LHCN-M2 (cell line): Measurements from ENCODE around the gene ESYT3. TPM values are rescaled to one million over a fixed set of nuclear protein-coding genes. Genes with fewer than 3 reads are reported as not detected.
"Not testable (repeated sequence)": the region's sequence is repeated elsewhere in the genome, so short reads cannot be mapped to it uniquely, and the experiment has no call there.

Source experiments
- DNase-seq: peaks from one replicate; pipeline ENCODE4 v3.0.0-alpha.2; 2012; ENCODE audit warnings: low read depth
- total RNA-seq: library from RNA; depleted of rRNA; stranded (reverse); fragments of >200 nt; gene quantifications from 2 replicates; pipeline ENCODE4 v1.2.3, GENCODE V29; 2014

Gene ESYT3
- total RNA-seq, 1 experiment from 2014 or later = 1.0 TPM

DNA sequence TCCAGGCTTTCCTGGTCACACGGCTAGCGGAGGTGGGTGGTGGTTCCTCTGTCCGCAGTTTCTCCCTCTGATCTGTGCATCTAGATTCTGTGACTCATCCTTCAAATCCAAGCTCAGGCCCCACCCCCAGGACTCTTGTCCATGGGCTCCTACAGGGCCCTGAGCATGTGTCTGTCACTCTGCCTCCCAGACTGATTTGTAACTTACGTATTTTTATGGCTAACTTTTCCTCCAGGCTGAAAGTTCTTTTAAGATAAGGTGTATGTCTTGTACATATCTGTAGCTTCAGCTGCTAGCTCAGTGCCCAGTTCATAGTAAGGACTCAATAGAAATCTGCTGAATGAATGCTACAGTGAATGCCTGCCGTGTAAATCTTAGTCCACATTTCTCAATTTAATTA lies 8.0 kb downstream of the ESYT3 start:
- peak; percentile 51 for DNase-seq

DNA sequence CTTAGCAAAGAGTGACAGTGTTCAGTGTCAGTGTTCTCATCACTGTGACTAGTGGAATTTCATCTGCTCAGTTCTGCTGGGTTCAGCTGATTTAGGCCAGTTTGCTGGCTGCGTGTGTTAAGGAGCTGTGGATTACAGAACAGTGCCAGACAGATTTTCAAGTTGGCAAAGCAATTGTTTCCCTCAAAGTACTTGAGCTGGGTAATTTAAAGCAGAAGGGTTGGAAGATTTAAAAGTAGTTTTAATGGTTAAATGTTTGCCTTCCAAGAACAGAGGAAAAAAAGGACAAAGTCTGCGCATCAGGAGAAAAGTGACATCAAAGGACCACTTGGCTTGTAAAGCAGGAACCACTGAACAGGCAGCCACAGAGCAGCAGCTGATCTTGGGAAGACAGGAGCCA lies 8.7 kb downstream of the ESYT3 start:
- DNase-seq = no peak

DNA sequence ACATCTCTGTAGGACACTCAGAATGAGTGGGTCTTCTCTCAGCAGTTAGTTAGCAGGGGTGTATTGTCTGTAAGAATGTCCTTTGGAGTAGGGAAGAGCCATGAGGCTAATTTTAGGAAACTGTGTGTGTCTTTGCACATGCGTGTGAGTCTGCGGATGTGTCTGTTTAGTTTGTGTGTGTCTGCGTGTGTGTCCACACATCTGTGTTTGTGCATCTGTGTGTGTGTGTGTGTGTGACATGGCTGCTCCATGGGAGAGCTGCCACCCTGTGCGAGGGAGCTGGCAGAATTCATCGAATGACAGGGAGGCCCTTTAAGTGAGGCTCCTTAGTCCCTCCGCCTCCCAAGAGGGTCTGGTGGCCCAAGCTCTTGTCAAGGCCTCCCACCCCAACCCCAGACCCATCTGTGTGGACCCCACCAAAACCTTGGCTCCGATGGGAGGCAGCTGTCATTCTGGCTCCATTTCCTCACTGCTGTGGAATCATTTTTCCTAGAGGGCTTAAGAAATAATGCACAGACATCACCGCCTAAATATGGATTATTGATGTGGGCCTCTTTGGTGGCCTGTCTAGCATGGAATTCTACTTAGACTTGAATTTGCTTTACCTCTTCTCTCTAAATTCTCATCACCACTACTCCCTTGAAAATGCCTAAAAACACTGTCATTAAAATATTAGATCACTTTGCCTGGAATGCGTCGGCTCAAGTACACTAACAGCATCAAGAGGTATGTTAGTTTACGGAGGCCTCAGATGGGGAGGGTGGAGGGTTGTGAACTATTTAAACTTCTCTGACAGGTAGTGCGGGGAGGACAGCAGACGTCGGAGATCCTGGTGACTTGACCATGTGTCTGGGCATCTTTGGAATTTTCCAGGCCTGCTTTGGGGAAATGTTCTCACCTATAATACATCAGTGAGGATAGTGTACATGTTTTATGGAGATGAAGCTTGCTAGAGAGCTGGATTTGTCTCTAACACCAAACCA lies 9.4 kb downstream of the ESYT3 start:
- DNase-seq = no peak

GRCh38 chr3:138445236-138445635 lies 10.8 kb downstream of the ESYT3 start:
- DNase-seq = no peak

DNA sequence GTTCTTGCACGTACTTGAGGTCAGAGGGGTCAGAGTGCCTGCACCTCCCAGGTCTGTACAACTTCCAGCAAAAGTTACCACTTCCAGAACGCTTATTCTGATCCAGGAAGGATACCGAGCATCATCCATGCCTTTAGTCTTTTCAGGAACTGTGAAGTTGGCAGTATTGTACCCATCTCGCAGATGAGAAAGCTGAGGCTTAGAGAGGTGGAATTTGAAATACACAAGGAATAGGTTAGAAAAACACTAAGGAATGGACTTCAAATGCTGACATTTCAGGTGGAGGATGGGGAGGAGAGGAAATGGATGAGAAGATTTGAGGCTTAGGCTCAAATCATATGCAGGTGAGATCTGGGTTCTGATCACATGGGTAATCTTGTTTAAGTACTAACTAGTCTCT lies 11.2 kb downstream of the ESYT3 start:
- DNase-seq = no peak

- no peak for DNase-seq
These were observed 14.2 kb downstream of the ESYT3 start for GRCh38 chr3:138448631-138449030.

DNA sequence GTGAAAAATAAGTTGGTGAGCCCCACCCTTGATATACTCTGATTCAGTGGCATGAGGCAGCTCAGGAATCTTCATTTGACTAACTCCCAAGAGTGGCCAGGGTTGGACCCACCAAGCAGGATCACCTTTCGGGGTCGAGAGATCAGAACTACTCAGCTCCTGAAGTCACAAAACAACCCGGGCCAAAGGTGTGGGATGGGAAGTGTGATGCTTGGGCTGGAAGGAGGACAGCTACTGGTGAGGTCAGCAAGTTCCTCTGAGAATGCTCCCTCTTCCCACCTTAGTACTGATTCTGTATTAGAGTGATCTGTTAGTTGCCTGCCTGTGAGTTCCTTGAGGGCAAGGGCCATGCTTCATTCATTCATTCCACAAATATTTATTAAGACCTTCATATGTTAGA lies 15.1 kb downstream of the ESYT3 start:
- DNase-seq = no peak

- DNase-seq = no peak
These were observed 15.8 kb downstream of the ESYT3 start for GRCh38 chr3:138450181-138450580.

GRCh38 chr3:138450704-138451424 lies 16.4 kb downstream of the ESYT3 start:
- DNase-seq = no peak

DNA sequence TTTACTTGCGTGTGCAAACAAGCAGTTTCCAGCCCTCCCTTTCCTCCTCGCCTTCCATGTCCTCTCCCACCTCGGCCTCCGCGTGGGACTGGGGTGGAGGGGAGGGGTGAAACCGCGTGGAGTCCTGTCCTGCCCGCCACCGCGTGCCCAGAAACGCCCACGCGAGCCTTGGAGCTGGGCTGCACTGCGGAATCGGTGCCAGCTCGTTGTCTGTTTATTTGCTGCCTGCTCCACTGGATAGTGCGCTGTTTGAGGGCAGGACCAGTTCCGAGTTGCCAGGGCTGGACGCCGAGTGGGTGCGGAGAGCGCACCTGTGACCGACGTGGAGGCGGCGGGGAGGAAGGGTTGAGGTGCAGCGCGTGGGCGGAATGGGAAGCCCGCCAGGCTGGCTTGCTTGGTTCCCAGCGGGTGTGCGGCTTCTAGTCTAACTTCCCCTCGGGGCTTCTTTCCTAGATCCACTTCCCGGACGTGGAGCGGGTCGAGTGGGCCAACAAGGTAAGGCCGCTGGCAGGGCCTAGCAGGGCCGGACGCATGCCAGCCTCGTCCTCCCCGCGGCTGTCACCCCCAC lies 17.3 kb downstream of the ESYT3 start:
- DNase-seq = no peak

GRCh38 chr3:138452436-138452835 lies 18.0 kb downstream of the ESYT3 start:
- DNase-seq = no peak

- not testable (repeated sequence) for DNase-seq
These were observed 19.5 kb downstream of the ESYT3 start for GRCh38 chr3:138453940-138454339.

DNA sequence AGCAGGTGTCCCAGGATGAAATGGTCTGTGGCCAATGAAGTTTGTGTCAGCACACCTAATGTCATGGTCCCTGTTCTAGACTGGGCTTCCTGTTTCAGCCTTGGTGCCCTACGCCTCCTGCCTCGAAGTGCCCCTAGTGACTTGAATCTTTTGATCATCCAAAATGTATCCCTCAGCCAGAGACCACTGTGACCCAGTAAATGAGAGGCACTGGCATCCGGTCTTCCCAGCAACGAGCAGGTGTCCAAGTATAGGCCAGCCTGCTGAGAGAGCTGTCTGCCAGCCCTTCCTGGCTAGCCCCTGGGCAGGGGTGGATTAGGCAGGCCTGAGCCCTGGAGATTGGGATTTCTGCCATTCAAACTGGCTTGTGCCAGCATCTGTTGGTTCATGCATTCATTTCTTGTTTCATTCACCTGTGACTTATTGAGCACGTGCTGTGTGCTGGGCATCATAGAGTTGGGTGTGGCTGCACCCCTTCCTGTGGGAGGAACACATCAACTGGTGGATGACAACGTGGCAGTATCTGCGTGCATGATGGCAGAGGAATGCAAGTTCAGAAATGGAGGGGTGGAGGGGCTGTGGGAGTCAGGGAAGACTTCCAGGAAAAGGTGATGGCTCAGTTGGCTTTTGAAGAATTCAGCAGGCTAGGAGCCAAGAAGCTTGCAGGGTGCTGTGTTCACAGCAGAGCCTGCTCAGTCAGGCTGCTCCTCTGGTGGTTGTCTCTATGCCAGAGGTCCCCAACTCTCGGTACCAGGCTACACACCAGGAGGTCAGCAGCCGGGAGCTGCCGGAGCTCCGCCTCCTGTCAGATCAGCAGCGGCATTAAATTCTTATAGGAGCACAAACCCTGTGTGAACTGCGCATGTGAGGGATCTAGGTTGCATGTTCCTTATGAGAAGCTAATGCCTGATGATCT lies 21.6 kb downstream of the ESYT3 start:
- DNase-seq = no peak

DNA sequence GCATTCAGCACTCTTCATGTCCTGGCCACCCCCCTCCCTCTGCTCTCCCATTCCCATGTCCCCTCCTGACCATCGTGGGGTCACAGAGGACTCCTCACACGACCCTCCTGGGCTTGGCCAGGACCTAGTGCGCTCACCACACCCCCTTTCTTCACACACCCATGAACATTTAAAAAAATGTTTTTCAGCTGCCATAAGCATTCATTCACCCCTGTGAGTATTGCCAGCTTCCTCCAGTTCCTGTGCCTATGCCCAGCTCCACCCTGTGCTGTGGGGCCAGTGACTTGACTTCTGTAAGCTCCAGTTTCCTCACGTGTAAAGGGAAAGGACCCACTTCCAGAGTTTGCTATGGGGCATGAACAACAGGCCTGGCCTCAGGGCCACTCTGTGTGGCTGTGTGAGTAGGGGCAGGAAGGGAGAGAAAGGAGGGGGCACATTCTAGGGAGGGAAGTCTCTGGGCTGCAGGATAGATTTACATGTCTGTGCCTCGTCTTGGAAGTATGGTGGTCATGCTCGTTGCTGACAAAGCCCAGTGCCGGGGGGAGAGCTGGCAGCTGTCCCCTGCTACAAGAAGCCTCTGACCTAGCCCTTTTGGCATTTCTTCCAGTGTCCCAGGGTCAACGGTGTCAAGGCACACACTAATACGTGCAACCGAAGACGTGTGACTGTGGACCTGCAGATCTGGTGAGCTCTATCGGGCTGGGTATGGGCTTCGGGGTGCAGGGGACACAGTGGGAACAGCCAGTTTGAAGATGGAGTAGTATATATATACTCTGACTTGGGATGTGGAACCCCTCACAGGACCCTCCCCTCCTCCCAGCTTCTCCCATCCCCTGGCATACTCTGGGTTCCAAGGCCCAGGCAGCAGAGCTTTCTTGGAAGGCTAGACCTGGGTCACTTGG lies 22.8 kb downstream of the ESYT3 start:
- no peak for DNase-seq

- DNase-seq = no peak
These were observed 23.7 kb downstream of the ESYT3 start for GRCh38 chr3:138457863-138458735.

GRCh38 chr3:138458774-138459499 lies 24.5 kb downstream of the ESYT3 start:
- DNase-seq = no peak

GRCh38 chr3:138459619-138460535 lies 25.5 kb downstream of the ESYT3 start:
- DNase-seq = peak; percentile 42
